ENCODE measurements around the gene PTP4A2. TPM values are rescaled to one million over a fixed set of nuclear protein-coding genes. Genes with fewer than 3 reads are reported as not detected.

PTP4A2 gene
- total and polyA plus RNA-seq, 10 of the 15 experiments (the other 5 are each of a cell fraction or from before 2014, with no cell fraction given), result 180 to 909 (median 375) TPM

- ChIA-PET CTCF (interaction anchor here (1.0 to 2.1 kb wide), 3 partner anchors 10 to 83 kb away, joined by 3 to 7 read pairs (median 4); no protein-coding TSS in a partner anchor), SMC1A (ENCODE audit: uncharacterized antibody, unreplicated experiment) (interaction anchor here (0.6 to 3.1 kb wide), 9 partner anchors 9 to 123 kb away, joined by 3 to 12 read pairs (median 4); no protein-coding TSS in a partner anchor), POLR2A (interaction anchor here (0.6 to 1.4 kb wide), 3 partner anchors 10 to 52 kb away, joined by 3 to 5 read pairs (median 3); no protein-coding TSS in a partner anchor), RAD21 (ENCODE audit: unreplicated experiment) (interaction anchor here (1.3 to 2.3 kb wide), 3 partner anchors 24 to 76 kb away, joined by 3 to 11 read pairs (median 3); no protein-coding TSS in a partner anchor)
- H3K4me3 ChIP-seq, result no peak overlapping the region
- no peak overlapping the region for H2AFZ ChIP-seq (ENCODE audit: control insufficient read depth, low read depth, low read length)
- no peak overlapping the region for H3K9ac ChIP-seq (ENCODE audit: control insufficient read depth, insufficient read depth, low read length)
- H4K20me1 ChIP-seq (ENCODE audit: control insufficient read depth, insufficient read depth), result no peaks in the 10 kb centered on the region
- no peaks in the 10 kb centered on the region for H3K36me3 ChIP-seq (ENCODE audit: control insufficient read depth in 2 of 2, insufficient read depth in 2 of 2, low read length in 1 of 2)
- TF ChIP-seq, protein P1, sequence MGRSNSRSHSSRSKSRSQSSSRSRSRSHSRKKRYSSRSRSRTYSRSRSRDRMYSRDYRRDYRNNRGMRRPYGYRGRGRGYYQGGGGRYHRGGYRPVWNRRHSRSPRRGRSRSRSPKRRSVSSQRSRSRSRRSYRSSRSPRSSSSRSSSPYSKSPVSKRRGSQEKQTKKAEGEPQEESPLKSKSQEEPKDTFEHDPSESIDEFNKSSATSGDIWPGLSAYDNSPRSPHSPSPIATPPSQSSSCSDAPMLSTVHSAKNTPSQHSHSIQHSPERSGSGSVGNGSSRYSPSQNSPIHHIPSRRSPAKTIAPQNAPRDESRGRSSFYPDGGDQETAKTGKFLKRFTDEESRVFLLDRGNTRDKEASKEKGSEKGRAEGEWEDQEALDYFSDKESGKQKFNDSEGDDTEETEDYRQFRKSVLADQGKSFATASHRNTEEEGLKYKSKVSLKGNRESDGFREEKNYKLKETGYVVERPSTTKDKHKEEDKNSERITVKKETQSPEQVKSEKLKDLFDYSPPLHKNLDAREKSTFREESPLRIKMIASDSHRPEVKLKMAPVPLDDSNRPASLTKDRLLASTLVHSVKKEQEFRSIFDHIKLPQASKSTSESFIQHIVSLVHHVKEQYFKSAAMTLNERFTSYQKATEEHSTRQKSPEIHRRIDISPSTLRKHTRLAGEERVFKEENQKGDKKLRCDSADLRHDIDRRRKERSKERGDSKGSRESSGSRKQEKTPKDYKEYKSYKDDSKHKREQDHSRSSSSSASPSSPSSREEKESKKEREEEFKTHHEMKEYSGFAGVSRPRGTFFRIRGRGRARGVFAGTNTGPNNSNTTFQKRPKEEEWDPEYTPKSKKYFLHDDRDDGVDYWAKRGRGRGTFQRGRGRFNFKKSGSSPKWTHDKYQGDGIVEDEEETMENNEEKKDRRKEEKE (IDR thresholded peaks at IDR 0.05), result no peak
- no peak for TF ChIP-seq SKIL (IDR thresholded peaks at IDR 0.05; ENCODE audit: low read depth, poor library complexity, severe bottlenecking)
- no peak for TF ChIP-seq ELK1 (IDR thresholded peaks at IDR 0.05; ENCODE audit: low read depth, low read length)
- TF ChIP-seq CUX1 (IDR thresholded peaks at IDR 0.05; ENCODE audit: insufficient replicate concordance, low read depth, low read length), result no peak
- H3K27me3 ChIP-seq (replicated peaks in 1 of 2; ENCODE audit: control insufficient read depth in 2 of 2, insufficient read depth in 2 of 2, low read length in 1 of 2), result no peaks in the 10 kb centered on the region
- BruUV-seq (replicated peaks), result no TSS peak
- H3K9me3 ChIP-seq (replicated peaks; ENCODE audit: control insufficient read depth, insufficient read depth, low read length), result no peaks in the 10 kb centered on the region
- no peak overlapping the region for H3K27ac ChIP-seq (ENCODE audit: control insufficient read depth, insufficient read depth)
- no peak for ATAC-seq
- no peaks in the 10 kb centered on the region for H3K79me2 ChIP-seq (ENCODE audit: control insufficient read depth, insufficient read depth, low read length)
- no peak for FAIRE-seq
- H3K4me2 ChIP-seq (ENCODE audit: control insufficient read depth, insufficient read depth), result no peak overlapping the region
- WGBS (ENCODE audit: insufficient coverage, insufficient replicate concordance, low lambda C conversion rate, missing lambda C conversion rate), result 65% methylated on average over 5 of the region's 5 CpGs
- intact Hi-C loops (cut with micrococcal nuclease; ENCODE audit: unreplicated experiment), result no loop called here
- no peak for DNase-seq (ENCODE audit: low read depth, low spot score)
- peaks cover 20% of the 10 kb centered on the region for H3K4me1 ChIP-seq (ENCODE audit: control insufficient read depth, insufficient read depth, low read length)
- in situ Hi-C loops (cut with MboI), result no loop called here
These were observed 56.5 kb downstream of the PTP4A2 start for GRCh38 chr1:31881688-31882000.

Measured in GM12878 (cell line).